Inflammatory macrophage (primary cell): Measurements from ENCODE around the gene SLC35A1.

ENCODE experiments used
- DNase-seq, 2 donors: peaks; one replicate each; pipeline ENCODE4 v3.0.0-alpha.2; 2020 to 2022

The SLC35A1 gene

DNA sequence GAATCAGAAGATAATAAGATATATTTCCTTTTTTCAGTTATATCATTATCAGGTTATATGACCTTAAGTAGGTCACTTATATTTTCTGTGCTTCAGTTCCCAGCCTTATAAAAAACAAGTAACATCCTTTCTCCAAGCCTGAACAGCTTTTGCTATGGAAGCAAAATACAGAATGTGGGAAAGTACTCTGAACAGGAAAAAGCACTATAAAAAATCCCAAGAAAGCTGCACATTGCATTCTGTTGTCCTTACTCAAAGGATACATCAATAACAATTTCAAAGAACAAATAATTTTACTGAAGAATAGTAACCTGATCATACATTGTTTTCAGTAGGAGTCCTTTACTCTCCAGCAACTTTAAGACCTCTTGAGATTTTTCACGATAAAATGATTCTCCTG is 56.4 kb downstream of the SLC35A1 start:
- DNase-seq: no peak

DNA sequence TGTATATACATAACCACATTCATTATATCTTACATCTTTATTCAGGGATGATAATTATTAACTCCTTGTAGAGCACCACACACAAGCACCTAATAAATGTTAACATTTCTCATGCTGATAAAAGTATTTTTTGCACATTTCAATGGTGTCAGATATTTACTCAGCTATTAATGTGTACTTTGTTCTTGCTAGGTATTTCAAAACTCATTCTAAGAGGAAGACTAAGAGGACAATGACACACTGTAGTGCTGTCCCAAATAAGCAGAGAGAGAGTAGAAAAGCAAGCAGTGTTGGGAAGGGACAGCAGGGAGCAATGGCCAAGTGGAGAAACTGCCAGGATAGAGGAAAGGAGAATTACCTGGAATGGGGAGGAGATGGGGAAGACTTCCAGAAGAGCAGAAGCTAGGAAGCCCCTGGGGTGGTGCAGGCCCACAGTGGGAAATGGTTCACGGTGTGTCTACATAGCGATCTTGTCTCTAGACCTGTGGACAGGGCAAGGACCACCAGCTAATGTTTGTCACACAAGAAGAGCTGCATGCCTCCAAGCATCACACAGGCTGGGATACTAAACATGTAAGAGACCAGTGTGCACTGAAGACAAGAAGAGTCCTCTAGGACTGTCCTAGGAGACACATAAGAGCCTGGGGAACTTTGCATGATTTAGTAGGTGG is 61.7 kb downstream of the SLC35A1 start:
- no peak for DNase-seq

DNA sequence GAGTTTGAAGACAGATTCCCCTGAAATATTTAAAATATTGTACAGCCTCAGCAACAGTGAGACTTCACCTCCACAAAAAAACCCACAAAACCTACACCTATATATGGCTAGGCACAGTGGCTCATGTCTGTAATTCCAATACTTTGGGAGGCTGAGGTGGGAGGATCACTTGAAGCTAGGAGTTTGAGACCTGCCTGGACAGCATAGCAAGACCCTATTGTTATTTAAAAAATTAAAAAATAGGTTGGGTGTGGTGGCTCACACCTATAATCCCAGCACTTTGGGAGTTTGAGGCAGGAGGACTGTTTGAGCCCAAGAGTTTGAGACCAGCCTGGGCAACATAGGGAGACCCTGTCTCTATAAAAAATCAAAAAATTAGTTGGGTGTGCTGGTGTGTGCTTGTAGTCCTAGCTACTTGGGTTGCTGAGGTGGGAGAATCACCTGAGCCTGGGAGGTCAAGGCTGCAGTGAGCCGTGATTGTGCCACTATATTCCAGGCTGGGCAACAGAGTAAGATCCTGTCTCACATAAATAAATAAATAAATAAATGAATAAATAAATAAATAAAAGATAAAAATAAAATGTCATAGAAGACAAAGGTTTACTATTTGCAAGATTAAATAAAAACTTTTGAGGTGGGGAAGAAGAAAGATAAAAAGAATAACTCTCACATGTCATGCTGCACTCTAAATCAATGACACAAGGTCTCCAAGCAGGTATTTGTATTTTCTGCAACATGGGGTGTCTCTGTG is 65.9 kb downstream of the SLC35A1 start:
- DNase-seq: no peak

- no peak for DNase-seq
Measured at GRCh38 chr6:87539554-87539953, 66.8 kb downstream of the SLC35A1 start.

DNA sequence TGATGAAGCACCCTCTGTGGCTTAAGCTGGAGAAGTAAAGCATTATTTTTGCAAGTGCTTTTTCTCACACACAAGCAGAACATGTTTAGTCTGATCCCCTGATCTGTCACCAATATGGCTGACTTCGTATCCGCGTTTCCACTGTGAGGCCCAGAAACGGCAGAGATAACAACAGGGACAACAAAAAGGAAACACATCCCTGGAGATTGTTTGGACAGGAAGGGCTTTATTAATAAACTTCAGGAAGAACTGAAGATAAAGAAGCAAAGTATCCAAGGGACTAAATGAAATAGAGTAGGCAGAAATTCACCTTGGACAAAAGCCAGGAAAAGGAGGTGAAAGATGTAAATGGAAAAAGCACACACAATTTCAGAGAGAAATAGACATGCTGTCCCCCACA is 67.8 kb downstream of the SLC35A1 start:
- DNase-seq: no peak

DNA sequence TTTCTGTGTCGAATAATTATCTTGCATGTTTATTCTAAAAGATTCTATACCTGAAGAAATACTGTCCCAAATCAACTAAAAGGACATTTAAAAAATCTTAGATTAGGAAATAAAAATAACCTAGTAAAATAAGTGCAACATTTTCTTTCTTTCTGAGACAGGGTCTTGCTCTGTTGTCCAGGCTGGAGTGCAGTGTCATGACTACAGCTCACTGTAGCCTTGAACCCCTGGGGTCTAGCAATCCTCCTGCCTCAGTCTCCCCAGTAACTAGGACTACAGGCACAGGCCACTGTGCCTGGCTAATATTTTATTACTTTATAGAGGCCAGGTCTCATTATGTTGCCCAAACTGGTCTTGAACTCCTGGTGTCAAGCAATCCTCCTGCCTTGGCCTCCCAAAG is 68.3 kb downstream of the SLC35A1 start:
- no peak for DNase-seq

DNA sequence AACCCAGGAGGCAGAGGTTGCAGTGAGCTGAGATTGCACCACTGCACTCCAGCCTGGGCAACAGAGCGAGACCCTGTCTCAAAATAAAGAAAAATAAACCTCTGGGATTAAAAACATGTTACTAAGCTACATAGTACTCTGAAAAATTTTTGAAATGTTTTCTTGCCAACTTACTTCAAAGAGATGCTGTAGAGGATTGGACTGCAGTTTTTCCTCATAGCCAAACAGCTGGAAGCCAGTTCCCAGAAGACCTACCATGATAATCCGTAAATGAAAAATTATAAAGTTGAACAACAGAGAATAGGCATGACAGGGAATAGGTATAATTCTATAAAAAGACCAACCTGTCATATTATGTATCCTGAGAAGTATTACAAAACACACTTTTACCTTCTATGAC is 69.0 kb downstream of the SLC35A1 start:
- no peak for DNase-seq

GRCh38 chr6:87543696-87544473 is 71.1 kb downstream of the SLC35A1 start:
- DNase-seq: no peak

DNA sequence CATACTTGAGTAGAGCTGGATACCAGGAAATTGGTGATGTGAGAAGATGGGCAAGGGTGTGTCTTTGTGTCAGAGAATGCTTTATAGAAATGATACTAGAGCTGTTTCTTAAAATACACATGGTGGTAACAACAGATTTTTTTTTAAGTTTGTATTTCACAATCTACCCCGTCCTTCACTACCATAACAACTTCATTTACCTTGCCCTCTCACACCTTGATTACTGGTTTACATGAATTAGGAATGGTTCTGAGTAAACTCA is 71.6 kb downstream of the SLC35A1 start:
- no peak for DNase-seq

GRCh38 chr6:87551799-87552198 is 79.0 kb downstream of the SLC35A1 start:
- DNase-seq: no peak

DNA sequence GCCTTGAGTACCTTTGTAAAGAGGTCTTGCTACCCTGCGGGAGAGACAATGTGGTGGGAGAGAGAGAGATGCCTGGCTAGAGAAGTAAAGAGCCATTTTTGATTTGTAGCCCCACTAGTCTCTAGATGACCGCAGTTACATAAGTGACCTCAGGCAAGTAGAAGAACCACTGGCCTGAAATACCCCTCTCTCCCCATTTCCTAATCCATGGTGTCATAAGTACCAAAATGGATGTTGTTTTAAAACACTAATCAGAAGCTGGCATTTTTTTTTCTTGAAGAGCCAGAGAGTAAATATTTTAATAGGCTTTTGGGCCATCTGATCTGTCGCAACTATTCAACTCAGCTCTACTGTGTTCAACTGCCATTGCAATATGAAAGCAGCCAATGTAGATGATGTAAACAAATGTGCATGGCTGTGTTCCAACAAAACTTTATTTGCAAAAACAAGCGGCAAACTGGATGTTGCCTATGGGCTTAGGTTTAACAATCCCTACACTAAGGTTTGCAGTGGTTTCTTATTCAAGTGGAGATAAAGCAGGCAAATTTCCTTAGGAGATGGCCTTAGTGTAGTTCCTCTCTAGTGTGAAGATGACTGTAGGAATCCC is 80.5 kb downstream of the SLC35A1 start:
- DNase-seq: no peak

DNA sequence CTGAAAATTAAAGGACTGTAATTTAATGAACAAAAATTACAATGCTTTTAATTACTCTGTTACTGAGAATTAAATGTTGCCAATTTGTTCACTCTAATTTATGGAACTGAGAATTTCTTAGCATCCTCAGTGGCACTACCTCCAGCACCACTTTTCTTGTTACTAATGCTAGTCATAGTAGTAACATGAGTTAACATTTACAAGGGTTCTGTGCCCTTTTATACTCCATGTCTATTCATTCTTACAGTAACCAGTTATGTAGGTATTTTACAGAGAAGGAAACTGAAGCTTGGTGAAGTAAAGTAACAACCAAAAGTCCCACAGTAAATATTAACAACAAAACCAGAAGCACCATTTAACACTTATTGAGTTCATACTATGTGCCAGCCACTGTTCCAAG is 82.7 kb downstream of the SLC35A1 start:
- DNase-seq: no peak

DNA sequence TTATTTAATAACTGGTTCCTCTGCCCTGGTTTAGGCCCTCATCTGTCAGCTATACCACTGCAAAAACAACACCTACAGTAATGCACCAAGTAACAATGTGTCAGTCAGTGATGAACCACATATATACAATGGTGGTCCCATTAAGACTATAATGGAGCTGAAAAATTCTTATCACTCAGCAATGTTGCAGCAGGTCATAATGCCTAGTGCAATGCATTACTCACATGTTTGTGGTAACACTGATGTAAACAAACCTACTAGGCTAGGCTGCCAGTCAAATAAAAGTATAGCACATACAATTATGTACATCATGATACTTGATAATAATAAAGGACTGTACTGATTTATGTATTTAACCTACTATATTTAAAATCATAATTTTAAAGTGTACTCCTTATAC is 85.7 kb downstream of the SLC35A1 start:
- DNase-seq: no peak

DNA sequence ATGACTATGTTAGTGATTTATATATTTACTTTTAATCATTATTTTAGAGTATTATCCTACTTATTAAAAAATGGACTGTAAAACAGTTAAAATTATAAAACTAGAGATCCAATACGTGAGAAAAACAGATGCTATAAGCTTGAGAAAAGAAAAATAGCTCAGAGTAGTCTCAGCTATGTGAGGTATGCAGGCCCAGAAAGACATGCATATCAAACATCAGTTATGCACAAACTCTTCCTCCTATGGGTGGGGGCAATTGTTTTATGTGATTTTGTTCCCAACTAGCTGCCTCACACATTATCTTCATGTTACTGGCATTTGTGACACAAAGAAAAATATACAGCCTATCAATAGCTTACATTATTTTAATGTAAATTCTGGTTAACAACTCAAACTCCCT is 88.2 kb downstream of the SLC35A1 start:
- no peak for DNase-seq
